OCI-LY7 (cell line): Measurements from ENCODE around the gene CTSA. TPM values are rescaled to one million over a fixed set of nuclear protein-coding genes. Genes with fewer than 3 reads are reported as not detected.

ENCODE experiments used
- BruUV-seq: library from RNA; stranded (reverse); fragments of 400-500 nt; replicated peaks from 2 replicates; lab custom pipeline; 2021; lab: Mats Ljungman, UMichigan
- CTCF ChIA-PET: fragments of 300-600 bp; sonication (Branson Sonifier 250); formaldehyde crosslinking; loops from one replicate; lab custom pipeline; 2022; ENCODE audit warnings: antibody characterized with exemption; ENCODE audit not compliant: unreplicated experiment; lab: Charles Lee
- POLR2A ChIA-PET: fragments of 300-600 bp; sonication (Branson Sonifier 250); formaldehyde crosslinking; loops from one replicate; lab custom pipeline; 2022; ENCODE audit warnings: antibody characterized with exemption; lab: Charles Lee
- DNase-seq: peaks from one replicate; pipeline ENCODE4 v3.0.0-alpha.2; 2015; ENCODE audit warnings: low spot score
- H2AFZ ChIP-seq: fragments of 200-600 bp; sonication (generic), shearing (Covaris generic); 2 replicates; pipeline ENCODE4 v1.6.1; 2014; ENCODE audit warnings: mild to moderate bottlenecking, antibody characterized with exemption, low read length, moderate library complexity
- H3K27ac ChIP-seq: fragments of 200-600 bp; sonication (generic); 2 replicates; pipeline ENCODE4 v1.5.1; 2014; ENCODE audit warnings: mixed run types, low read depth, mild to moderate bottlenecking, moderate library complexity, low read length, inconsistent platforms; ENCODE audit not compliant: poor library complexity, severe bottlenecking
- H3K36me3 ChIP-seq: fragments of 200-600 bp; sonication (generic); 2 replicates; pipeline ENCODE4 v1.6.1; 2014; ENCODE audit warnings: mild to moderate bottlenecking, antibody characterized with exemption, low read length, moderate library complexity, mixed read lengths; ENCODE audit not compliant: insufficient read depth
- H3K4me1 ChIP-seq: fragments of 200-600 bp; sonication (generic); 2 replicates; pipeline ENCODE4 v1.5.1; 2014; ENCODE audit warnings: mild to moderate bottlenecking, low read length; ENCODE audit not compliant: insufficient read depth, poor library complexity, severe bottlenecking
- H3K4me2 ChIP-seq: fragments of 200-600 bp; sonication (generic); 2 replicates; pipeline ENCODE4 v1.6.1; 2014; ENCODE audit warnings: mild to moderate bottlenecking, low read length
- H3K4me3 ChIP-seq: fragments of 200-600 bp; sonication (generic); 2 replicates; pipeline ENCODE4 v1.5.1; 2014; ENCODE audit warnings: mild to moderate bottlenecking, low read depth, low read length; ENCODE audit not compliant: poor library complexity, severe bottlenecking
- H3K79me2 ChIP-seq: fragments of 200-600 bp; sonication (generic); 2 replicates; pipeline ENCODE4 v1.6.1; 2016; ENCODE audit warnings: low read depth, mild to moderate bottlenecking, low read length, moderate library complexity, mixed read lengths; ENCODE audit not compliant: insufficient read depth
- H3K9me2 ChIP-seq: fragments of 200-600 bp; sonication (generic); 2 replicates; pipeline ENCODE4 v1.6.1; 2016; ENCODE audit warnings: mild to moderate bottlenecking, low read length, mixed read lengths; ENCODE audit not compliant: insufficient read depth
- H3K9me3 ChIP-seq: fragments of 200-600 bp; sonication (generic); 2 replicates; pipeline ENCODE4 v1.6.1; 2014; ENCODE audit warnings: mild to moderate bottlenecking, mixed run types, low read length, mixed read lengths
- H4K20me1 ChIP-seq: fragments of 200-600 bp; sonication (generic); 2 replicates; pipeline ENCODE4 v1.6.1; 2014; ENCODE audit warnings: mild to moderate bottlenecking, antibody characterized with exemption, low read length, moderate library complexity, mixed read lengths; ENCODE audit not compliant: insufficient read depth
- CTCF ChIP-seq: fragments of 200-600 bp; sonication (generic); conservative IDR thresholded peaks from 2 replicates; pipeline ENCODE4 v1.5.1; 2014; ENCODE audit warnings: mild to moderate bottlenecking, antibody characterized with exemption, low read length, moderate library complexity, mixed read lengths
- EZH2phosphoT487 ChIP-seq: fragments of 200-600 bp; sonication (generic); IDR thresholded peaks from 2 replicates; pipeline ENCODE4 v1.6.1; 2018; ENCODE audit warnings: low read depth, borderline replicate concordance, mild to moderate bottlenecking, mixed run types, antibody characterized with exemption, low read length, moderate library complexity, mixed read lengths
- intact Hi-C: fragments of 100-400 bp; cut with micrococcal nuclease; formaldehyde crosslinking; loops from one replicate; pipeline ENCODE4 v1.10.0; 2022; ENCODE audit not compliant: unreplicated experiment
- total RNA-seq, 2 experiments: library from RNA; depleted of rRNA in 1 of 2; stranded (reverse); fragments of >200 nt in 1 of 2; shearing (Covaris generic) in 1 of 2; gene quantifications; 2 replicates each; pipeline ENCODE4 v1.2.3, GENCODE V29; 2014 to 2022

CTSA gene
- total RNA-seq, 2 experiments from 2014 or later = 27.1 to 36.4 TPM

- H3K4me3 ChIP-seq = no peak overlapping the region
- no TSS peak for BruUV-seq
- DNase-seq = no peak
- H3K36me3 ChIP-seq = peaks cover 24% of the 10 kb centered on the region
- no peaks in the 10 kb centered on the region for H3K9me2 ChIP-seq
- peaks cover 4% of the 10 kb centered on the region for H3K4me1 ChIP-seq
- ChIA-PET POLR2A (interaction anchor here (1.0 to 1.6 kb wide), 2 partner anchors 8 to 27 kb away, joined by 3 to 4 read pairs; partner anchors contain the start of genes CTSA and NEURL2), CTCF (no interaction called here)
- no peak for TF ChIP-seq CTCF
- H3K79me2 ChIP-seq = peaks cover 11% of the 10 kb centered on the region; the same call in 1 of the 2 replicates
- intact Hi-C loops = no loop called here
- no peak overlapping the region for H3K4me2 ChIP-seq
- no peak overlapping the region for H3K27ac ChIP-seq
- no peak overlapping the region for H2AFZ ChIP-seq
- no peaks in the 10 kb centered on the region for H3K9me3 ChIP-seq
- H4K20me1 ChIP-seq = no peaks in the 10 kb centered on the region
Observed at GRCh38 chr20:45883100-45883469, 8.1 kb upstream of the CTSA start.

GRCh38 chr20:45886590-45887345 lies 4.4 kb upstream of the CTSA start:
- no peaks in the 10 kb centered on the region for H4K20me1 ChIP-seq
- H3K9me2 ChIP-seq = no peaks in the 10 kb centered on the region
- DNase-seq = no peak
- peaks cover 9% of the 10 kb centered on the region for H3K4me1 ChIP-seq
- intact Hi-C loops = no loop called here
- ChIA-PET POLR2A (interaction anchor here (0.6 kb wide), 1 partner anchor 1518 kb away, joined by 3 read pairs; no protein-coding TSS in a partner anchor), CTCF (no interaction called here)
- H3K4me3 ChIP-seq = no peak overlapping the region
- H3K27ac ChIP-seq = no peak overlapping the region
- peaks cover 24% of the 10 kb centered on the region for H3K36me3 ChIP-seq
- TF ChIP-seq EZH2phosphoT487 (no peak), CTCF (no peak)
- no peak overlapping the region for H2AFZ ChIP-seq
- peaks cover 4% of the 10 kb centered on the region; the same call in 1 of the 2 replicates for H3K79me2 ChIP-seq
- no TSS peak for BruUV-seq
- no peaks in the 10 kb centered on the region for H3K9me3 ChIP-seq
- no peak overlapping the region for H3K4me2 ChIP-seq

- H2AFZ ChIP-seq = no peak within 1 kb of the TSS
- CTCF ChIA-PET = no interaction called here
- H3K4me3 ChIP-seq = no peak within 1 kb of the TSS
- no peak for TF ChIP-seq CTCF
- TF ChIP-seq EZH2phosphoT487 = no peak
- no peaks in the 10 kb centered on the region for H3K79me2 ChIP-seq
- H3K9me2 ChIP-seq = no peaks in the 10 kb centered on the region
- no peaks in the 10 kb centered on the region for H4K20me1 ChIP-seq
- peaks cover 14% of the 10 kb centered on the region for H3K4me1 ChIP-seq
- DNase-seq = no peak
- H3K9me3 ChIP-seq = no peaks in the 10 kb centered on the region
- H3K27ac ChIP-seq = no peak within 1 kb of the TSS
- POLR2A ChIA-PET = no interaction called here
- BruUV-seq = no TSS peak
- intact Hi-C loops = no loop called here
- peaks cover 24% of the 10 kb centered on the region for H3K36me3 ChIP-seq
- no peak within 1 kb of the TSS for H3K4me2 ChIP-seq
Observed at GRCh38 chr20:45887346-45887715, 3.8 kb upstream of the CTSA start, which contains the start of gene SPATA25. Gene SPATA25, minus strand, starts transcription at chr20:45887622. Its CDS starts 32 bp downstream, at chr20:45887590.
